Heart left ventricle (tissue), 13 donors: ENCODE measurements around the gene PARP9.

Experiments
- POLR2A ChIP-seq, 2 donors: fragments of 450-650 bp; IDR thresholded peaks; one replicate each; pipeline ENCODE4 v1.6.1; 2017; ENCODE audit warnings: antibody characterized with exemption in 2 of 2, mild to moderate bottlenecking in 2 of 2, moderate library complexity in 2 of 2
- TF ChIP-seq, protein P1 (sequence below), 12 donors: fragments of 200-600 bp; sonication (generic) in 4 of 12; IDR thresholded peaks; one replicate each; pipeline versions ENCODE4 v1.5.0 to v1.8.0; 2018 to 2022; ENCODE audit warnings: antibody characterized with exemption in 12 of 12, mild to moderate bottlenecking in 5 of 12
- donor health status: ischemic (EF 13 %, LVEDD 7.1; RV severe dilation, severe dysfunction).
- donor health status: DM: no; HTN: yes; CAD: no.
- donor health status: DM: no; HTN: no; CAD: no.
- donor health status: ischemic (EF 25% LVEDD 6.9; RV normal size, moderate dysfunction).
- donor health status: ischemic (EF 25% LVEDD 5.7; RV mildly dilated, moderate dysfunction).
- donor health status: ischemic (EF 35%, LVEDD 5.7; RV mildly dilated, moderate dysfunction).
- donor health status: nonischemic (EF 11% LVEDD 7.7; RV severe dilation, severe dysfunction).
- donor health status: DM: yes; HTN: yes; CAD: no.
- donor health status: PGD.
- donor health status: ischemic (EF 29% LVEDD 5.4; RV normal size, mild dysfunction).
- donor health status: nonischemic (EF 23%, LVEDD 6.1; RV moderate dilation, normal function).

DNA sequence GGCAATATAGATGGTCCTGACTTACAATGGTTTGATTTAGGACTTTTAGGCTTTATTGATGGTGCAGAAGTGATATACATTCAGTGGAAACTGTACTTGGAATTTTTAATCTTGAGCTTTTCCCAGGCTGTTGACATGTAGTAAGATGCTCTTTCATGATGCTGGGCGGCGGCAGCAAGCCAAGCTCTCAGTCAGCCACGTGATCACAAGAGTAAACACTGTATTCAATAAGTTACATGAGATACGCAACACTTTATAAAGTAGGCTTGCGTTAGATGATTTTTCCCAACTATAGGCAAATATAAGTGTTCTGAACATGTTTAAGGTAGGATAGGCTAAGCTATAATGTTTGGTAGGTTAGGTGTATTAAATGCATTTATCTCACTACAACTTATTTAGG, 17.9 kb downstream of the PARP9 start:
- TF ChIP-seq, protein P1, sequence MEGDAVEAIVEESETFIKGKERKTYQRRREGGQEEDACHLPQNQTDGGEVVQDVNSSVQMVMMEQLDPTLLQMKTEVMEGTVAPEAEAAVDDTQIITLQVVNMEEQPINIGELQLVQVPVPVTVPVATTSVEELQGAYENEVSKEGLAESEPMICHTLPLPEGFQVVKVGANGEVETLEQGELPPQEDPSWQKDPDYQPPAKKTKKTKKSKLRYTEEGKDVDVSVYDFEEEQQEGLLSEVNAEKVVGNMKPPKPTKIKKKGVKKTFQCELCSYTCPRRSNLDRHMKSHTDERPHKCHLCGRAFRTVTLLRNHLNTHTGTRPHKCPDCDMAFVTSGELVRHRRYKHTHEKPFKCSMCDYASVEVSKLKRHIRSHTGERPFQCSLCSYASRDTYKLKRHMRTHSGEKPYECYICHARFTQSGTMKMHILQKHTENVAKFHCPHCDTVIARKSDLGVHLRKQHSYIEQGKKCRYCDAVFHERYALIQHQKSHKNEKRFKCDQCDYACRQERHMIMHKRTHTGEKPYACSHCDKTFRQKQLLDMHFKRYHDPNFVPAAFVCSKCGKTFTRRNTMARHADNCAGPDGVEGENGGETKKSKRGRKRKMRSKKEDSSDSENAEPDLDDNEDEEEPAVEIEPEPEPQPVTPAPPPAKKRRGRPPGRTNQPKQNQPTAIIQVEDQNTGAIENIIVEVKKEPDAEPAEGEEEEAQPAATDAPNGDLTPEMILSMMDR (IDR thresholded peaks at IDR 0.05), result no peak
- TF ChIP-seq POLR2A (IDR thresholded peaks at IDR 0.05), result no peak
